DOHH2 (cell line): ENCODE data around the gene MICAL2.

Experiments
- EZH2phosphoT487 ChIP-seq: fragments of 200-600 bp; sonication (generic); IDR thresholded peaks from 2 replicates; pipeline ENCODE4 v1.6.1; 2017; ENCODE audit warnings: borderline replicate concordance, mild to moderate bottlenecking, antibody characterized with exemption, low read length, moderate library complexity, mixed read lengths
- TF ChIP-seq, protein P1 (sequence below): fragments of 200-600 bp; sonication (generic); IDR thresholded peaks from one replicate; pipeline ENCODE4 v1.5.1; 2014; ENCODE audit warnings: antibody characterized with exemption, mild to moderate bottlenecking, low read depth, low read length; ENCODE audit not compliant: poor library complexity, severe bottlenecking

DNA sequence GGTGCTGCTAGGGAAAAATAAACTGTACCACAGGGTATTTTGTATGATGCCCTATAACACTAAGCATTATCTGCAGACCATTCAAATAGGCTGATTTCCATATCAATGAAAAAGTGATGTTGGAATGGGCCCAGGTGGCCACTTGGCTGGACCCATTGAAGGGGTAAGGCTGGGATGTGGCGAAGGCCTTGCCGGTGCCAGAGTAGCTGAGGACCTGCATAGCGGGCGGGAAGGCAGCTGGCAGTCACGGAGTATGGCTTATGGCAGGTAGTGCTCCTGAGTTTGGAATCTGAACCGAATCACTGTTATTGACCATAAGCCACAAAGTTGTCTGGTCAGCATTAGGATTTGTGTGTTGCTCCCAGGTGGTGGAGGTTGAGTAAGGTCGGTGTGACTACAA lies 131.0 kb downstream of the MICAL2 start:
- TF ChIP-seq, protein P1, sequence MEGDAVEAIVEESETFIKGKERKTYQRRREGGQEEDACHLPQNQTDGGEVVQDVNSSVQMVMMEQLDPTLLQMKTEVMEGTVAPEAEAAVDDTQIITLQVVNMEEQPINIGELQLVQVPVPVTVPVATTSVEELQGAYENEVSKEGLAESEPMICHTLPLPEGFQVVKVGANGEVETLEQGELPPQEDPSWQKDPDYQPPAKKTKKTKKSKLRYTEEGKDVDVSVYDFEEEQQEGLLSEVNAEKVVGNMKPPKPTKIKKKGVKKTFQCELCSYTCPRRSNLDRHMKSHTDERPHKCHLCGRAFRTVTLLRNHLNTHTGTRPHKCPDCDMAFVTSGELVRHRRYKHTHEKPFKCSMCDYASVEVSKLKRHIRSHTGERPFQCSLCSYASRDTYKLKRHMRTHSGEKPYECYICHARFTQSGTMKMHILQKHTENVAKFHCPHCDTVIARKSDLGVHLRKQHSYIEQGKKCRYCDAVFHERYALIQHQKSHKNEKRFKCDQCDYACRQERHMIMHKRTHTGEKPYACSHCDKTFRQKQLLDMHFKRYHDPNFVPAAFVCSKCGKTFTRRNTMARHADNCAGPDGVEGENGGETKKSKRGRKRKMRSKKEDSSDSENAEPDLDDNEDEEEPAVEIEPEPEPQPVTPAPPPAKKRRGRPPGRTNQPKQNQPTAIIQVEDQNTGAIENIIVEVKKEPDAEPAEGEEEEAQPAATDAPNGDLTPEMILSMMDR, result no peak
- no peak for TF ChIP-seq EZH2phosphoT487
